ENCODE measurements around the gene NR4A1.

The NR4A1 gene

GRCh38 chr12:52011602-52012214, 39.5 kb upstream of the NR4A1 start:
- TF ChIP-seq, protein P1, sequence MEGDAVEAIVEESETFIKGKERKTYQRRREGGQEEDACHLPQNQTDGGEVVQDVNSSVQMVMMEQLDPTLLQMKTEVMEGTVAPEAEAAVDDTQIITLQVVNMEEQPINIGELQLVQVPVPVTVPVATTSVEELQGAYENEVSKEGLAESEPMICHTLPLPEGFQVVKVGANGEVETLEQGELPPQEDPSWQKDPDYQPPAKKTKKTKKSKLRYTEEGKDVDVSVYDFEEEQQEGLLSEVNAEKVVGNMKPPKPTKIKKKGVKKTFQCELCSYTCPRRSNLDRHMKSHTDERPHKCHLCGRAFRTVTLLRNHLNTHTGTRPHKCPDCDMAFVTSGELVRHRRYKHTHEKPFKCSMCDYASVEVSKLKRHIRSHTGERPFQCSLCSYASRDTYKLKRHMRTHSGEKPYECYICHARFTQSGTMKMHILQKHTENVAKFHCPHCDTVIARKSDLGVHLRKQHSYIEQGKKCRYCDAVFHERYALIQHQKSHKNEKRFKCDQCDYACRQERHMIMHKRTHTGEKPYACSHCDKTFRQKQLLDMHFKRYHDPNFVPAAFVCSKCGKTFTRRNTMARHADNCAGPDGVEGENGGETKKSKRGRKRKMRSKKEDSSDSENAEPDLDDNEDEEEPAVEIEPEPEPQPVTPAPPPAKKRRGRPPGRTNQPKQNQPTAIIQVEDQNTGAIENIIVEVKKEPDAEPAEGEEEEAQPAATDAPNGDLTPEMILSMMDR (IDR thresholded peaks at IDR 0.05; ENCODE audit: insufficient read depth, low read depth, low read length, missing control alignments) = no peak
- no peak for DNase-seq (ENCODE audit: low read depth)
- H3K4me3 ChIP-seq (ENCODE audit: low read depth, low read length) = no peak overlapping the region

- DNase-seq (ENCODE audit: low read depth) = no peak
- no peak overlapping the region for H3K4me3 ChIP-seq (ENCODE audit: low read depth, low read length)
- TF ChIP-seq, protein P1 (IDR thresholded peaks at IDR 0.05; ENCODE audit: insufficient read depth, low read depth, low read length, missing control alignments) = no peak
Observed at GRCh38 chr12:52013626-52014310, 37.5 kb upstream of the NR4A1 start.

DNA sequence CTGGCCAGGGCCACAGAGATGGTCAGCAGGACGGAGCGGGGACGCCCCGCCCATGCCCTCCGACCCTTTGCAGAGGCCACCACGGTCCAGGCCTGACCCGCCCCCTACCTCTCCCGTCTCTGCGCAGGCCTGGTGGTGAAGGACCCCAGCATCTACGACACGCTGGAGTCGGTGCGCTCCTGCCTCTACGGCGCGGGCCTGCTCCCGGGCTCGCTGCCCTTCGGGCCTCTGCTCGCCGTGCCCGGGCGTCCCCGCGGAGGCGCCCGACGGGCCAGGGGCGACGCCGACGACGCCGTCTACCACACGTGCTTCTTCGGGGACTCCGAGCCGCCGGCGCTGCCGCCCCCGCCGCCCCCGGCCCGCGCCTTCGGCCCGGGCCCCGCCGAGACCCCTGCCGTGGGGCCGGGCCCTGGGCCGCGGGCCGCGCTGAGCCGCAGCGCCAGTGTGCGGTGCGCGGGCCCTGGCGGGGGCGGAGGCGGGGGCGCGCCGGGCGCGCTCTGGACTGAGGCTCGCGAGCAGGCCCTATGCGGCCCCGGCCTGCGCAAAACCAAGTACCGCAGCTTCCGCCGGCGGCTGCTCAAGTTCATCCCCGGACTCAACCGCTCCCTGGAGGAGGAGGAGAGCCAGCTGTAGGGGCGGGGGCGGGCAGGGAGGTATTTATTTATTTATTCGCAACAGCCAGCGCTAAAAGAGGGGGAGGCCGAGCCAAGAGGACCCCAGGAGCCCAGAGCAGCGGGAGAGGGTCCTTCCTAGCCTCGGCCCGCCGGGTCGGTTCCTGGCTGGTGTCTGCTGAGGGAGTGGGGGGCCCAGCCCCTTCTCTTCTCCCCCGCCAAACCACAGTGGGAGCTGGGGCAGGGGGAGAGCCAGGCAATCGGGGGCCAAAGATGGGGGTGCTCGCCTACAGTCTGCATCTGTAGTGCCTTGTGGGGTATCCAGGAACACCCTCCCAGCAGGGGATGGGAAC, 36.4 kb upstream of the NR4A1 start:
- no peak overlapping the region for H3K4me3 ChIP-seq (ENCODE audit: low read depth, low read length)
- TF ChIP-seq, protein P1 (IDR thresholded peaks at IDR 0.05; ENCODE audit: insufficient read depth, low read depth, low read length, missing control alignments) = no peak
- no peak for DNase-seq (ENCODE audit: low read depth)

DNA sequence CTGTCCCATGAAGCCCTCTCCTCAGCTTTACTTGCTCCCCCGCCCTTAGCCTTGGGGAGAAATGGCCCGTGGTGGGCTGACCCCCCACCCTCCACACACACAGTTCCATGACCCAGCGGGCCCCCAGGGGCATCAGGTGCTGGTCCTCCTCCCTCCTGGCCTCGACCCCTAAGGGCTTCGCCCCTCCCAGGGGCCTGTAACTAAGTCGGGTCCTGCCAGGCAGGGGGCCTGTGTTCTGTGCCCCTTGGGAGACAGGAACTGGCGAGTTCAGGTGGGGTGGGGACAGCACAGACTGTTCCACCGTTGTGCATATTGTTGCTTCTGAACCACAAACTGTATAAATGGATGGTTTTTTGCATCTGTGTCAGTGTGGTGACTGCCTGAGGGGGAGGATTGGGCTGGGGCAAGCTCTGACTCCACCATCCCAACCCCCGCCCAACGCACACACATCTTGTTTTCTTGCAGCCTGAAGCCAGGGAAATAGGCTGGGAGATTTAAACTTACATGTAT, 35.7 kb upstream of the NR4A1 start:
- DNase-seq (ENCODE audit: low read depth) = no peak
- TF ChIP-seq, protein P1 (IDR thresholded peaks at IDR 0.05; ENCODE audit: insufficient read depth, low read depth, low read length, missing control alignments) = no peak
- H3K4me3 ChIP-seq (ENCODE audit: low read depth, low read length) = no peak overlapping the region

DNA sequence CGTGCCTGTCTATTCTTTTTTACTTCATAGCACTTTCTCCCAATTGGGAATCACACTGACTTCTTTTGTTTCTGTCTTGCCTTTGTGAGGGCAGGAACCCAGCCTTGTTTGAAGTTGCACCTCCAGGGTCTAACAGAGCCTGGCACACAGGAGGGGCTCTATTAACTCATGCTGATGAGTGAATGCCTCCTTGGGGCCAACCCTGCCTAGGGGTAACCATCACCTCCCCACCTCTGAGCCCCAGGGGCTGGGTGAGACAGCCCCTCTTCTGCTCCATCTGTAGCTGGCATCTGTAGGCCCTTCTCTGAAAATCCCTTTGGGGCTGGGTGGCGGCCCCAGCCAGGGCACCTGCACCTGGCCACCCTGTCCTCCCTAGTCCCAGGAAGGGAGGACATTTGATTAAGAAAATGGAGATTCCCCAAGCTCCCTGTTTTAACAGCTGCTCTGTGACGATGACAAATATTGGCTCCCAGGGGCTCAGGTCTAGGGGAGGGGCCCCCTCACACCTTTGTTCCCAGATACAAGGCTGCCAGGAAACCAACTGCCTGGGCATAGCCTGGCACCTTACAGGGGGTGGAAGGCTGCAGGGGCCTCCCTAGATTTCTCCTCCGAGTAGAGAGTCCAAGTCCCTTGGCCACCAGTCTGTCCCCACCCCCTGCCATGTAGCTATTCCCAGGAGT, 32.7 kb upstream of the NR4A1 start:
- TF ChIP-seq, protein P1 (IDR thresholded peaks at IDR 0.05; ENCODE audit: insufficient read depth, low read depth, low read length, missing control alignments) = no peak
- no peak for DNase-seq (ENCODE audit: low read depth)
- no peak overlapping the region for H3K4me3 ChIP-seq (ENCODE audit: low read depth, low read length)

GRCh38 chr12:52019113-52019770, 32.0 kb upstream of the NR4A1 start:
- H3K4me3 ChIP-seq (ENCODE audit: low read depth, low read length) = no peak overlapping the region
- TF ChIP-seq, protein P1 (IDR thresholded peaks at IDR 0.05; ENCODE audit: insufficient read depth, low read depth, low read length, missing control alignments) = no peak
- DNase-seq (ENCODE audit: low read depth) = no peak
